Lower leg skin (tissue), 4 donors: ENCODE results near the gene CDH23. TPM values are rescaled to one million over a fixed set of nuclear protein-coding genes. Genes with fewer than 3 reads are reported as not detected.

Experiments used
- DNase-seq, 2 donors: peaks; one replicate each; pipeline ENCODE4 v3.0.0-alpha.2; 2019; ENCODE audit warnings: low spot score in 2 of 2
- H3K4me3 ChIP-seq: fragments of 200-600 bp; sonication (generic); 2 replicates; pipeline ENCODE4 v1.5.1; 2017; ENCODE audit warnings: mild to moderate bottlenecking, low read depth; ENCODE audit not compliant: poor library complexity, severe bottlenecking
- POLR2A ChIP-seq, 2 donors: fragments of 450-650 bp; IDR thresholded peaks; one replicate each; pipeline ENCODE4 v1.6.1; 2016 to 2017; ENCODE audit warnings: antibody characterized with exemption in 2 of 2, mild to moderate bottlenecking in 1 of 2, moderate library complexity in 1 of 2
- WGBS, 2 donors: methylation state at CpG; one replicate each; pipeline ENCODE4 v1.1.5; 2018; 5-methylcytosine and 5-hydroxymethylcytosine counted together
- intact Hi-C: fragments of 100-400 bp; cut with DNase I; formaldehyde crosslinking; loops from one replicate; pipeline ENCODE4 v1.15.0; 2023; ENCODE audit warnings: low total_unique reads
- total RNA-seq, 4 donors: library from RNA; depleted of rRNA; stranded (reverse); fragments of >200 nt; gene quantifications; one replicate each; pipeline ENCODE4 v1.1.0, GENCODE V29; 2016
- TF ChIP-seq, protein P1 (sequence below), 3 donors: fragments of 450-650 bp; IDR thresholded peaks; one replicate each; pipeline ENCODE4 v1.5.1; 2016; ENCODE audit warnings: antibody characterized with exemption in 3 of 3, mild to moderate bottlenecking in 3 of 3, moderate library complexity in 2 of 3

Gene CDH23
- total RNA-seq, 4 donors from 2014 or later: 1.7 to 9.2 (median 2.6) TPM

DNA sequence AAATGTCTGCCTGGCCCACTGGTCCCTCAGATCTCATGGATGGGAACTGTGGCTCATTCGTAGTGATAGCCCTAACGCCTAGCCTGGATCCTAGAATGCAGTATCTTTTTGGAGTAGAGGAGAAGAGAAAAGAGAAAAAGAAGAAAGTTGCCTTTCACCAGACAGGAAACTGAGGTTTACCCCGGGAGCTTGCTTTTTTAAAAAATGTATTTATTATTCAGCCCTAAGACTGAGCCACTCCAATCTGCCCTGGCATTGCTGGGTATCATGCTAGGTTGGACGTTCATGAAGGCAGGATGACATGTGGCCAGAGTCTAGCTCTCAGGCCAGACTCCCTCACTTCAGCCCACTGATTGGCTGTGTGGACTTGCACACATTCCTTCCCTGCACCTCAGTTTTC lies 344.3 kb downstream of the CDH23 start:
- intact Hi-C loops: no loop called here
- 65 to 67% methylated on average over 4 of the region's 4 CpGs for WGBS, 2 donors
- no peak for TF ChIP-seq POLR2A (IDR thresholded peaks at IDR 0.05)
- TF ChIP-seq, protein P1, sequence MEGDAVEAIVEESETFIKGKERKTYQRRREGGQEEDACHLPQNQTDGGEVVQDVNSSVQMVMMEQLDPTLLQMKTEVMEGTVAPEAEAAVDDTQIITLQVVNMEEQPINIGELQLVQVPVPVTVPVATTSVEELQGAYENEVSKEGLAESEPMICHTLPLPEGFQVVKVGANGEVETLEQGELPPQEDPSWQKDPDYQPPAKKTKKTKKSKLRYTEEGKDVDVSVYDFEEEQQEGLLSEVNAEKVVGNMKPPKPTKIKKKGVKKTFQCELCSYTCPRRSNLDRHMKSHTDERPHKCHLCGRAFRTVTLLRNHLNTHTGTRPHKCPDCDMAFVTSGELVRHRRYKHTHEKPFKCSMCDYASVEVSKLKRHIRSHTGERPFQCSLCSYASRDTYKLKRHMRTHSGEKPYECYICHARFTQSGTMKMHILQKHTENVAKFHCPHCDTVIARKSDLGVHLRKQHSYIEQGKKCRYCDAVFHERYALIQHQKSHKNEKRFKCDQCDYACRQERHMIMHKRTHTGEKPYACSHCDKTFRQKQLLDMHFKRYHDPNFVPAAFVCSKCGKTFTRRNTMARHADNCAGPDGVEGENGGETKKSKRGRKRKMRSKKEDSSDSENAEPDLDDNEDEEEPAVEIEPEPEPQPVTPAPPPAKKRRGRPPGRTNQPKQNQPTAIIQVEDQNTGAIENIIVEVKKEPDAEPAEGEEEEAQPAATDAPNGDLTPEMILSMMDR (IDR thresholded peaks at IDR 0.05): no peak
- no peak overlapping the region for H3K4me3 ChIP-seq
- no peak for DNase-seq

DNA sequence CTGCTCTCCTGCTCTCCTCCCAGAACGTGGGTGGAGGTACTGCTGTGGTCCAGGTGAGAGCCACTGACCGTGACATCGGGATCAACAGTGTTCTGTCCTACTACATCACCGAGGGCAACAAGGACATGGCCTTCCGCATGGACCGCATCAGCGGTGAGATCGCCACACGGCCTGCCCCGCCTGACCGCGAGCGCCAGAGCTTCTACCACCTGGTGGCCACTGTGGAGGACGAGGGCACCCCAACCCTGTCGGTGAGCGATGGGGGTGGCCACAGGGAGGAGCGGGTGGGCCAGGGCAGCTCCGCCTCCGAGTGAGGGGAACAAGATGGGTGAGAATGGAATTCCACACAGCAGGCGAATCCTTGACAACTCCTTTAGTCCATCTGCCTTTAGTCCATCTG lies 345.0 kb downstream of the CDH23 start:
- 97 to 98% methylated on average over 11 to 20 of the region's 20 CpGs for WGBS, 2 donors
- TF ChIP-seq, protein P1 (IDR thresholded peaks at IDR 0.05): no peak
- no peak for TF ChIP-seq POLR2A (IDR thresholded peaks at IDR 0.05)
- intact Hi-C loops: no loop called here

DNA sequence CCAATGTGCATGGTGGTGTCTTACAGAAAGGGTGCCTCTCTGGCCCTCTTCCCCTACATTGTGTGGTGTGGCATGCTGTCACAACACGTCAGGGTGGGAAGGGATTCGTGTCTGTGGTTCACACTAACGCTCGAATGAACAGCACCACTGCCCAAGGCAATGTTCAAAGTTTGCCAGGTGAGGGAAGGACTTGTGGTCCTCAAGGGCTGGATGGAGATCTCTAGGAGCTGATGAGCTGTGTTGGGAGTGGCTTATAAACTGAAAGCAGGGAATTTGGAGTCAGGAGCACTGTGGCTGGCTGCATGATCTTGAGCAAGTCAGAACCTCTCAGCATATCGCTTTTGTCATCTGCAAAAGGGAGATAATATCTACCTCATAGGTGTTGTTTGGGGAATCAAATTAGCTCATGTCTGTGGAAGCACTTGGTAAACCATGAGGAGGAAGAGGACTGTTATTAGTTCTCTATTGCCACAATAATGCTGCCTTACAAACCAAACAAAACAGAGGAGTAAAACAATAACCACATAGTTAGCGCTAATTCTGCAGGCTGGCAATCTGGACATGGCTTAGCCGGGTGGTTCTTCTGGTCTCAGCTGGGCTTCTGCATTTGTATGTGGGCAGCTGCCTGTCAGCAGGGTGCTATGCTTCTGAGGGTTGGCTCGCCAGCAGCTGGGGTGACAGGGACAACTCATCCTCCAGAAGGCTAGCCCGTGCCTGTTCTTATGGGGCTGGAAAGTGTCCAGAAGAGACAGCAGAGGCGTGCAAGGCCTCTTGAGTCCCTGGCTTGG lies 345.8 kb downstream of the CDH23 start:
- intact Hi-C loops: no loop called here
- WGBS, 2 donors: 60 to 64% methylated on average over 9 to 10 of the region's 10 CpGs
- H3K4me3 ChIP-seq: no peak overlapping the region
- DNase-seq: no peak
- TF ChIP-seq, protein P1 (IDR thresholded peaks at IDR 0.05): no peak
- no peak for TF ChIP-seq POLR2A (IDR thresholded peaks at IDR 0.05)

More for the DNA sequence above, 345.0 kb downstream of the CDH23 start:
- H3K4me3 ChIP-seq: no peak overlapping the region
- no peak for DNase-seq

DNA sequence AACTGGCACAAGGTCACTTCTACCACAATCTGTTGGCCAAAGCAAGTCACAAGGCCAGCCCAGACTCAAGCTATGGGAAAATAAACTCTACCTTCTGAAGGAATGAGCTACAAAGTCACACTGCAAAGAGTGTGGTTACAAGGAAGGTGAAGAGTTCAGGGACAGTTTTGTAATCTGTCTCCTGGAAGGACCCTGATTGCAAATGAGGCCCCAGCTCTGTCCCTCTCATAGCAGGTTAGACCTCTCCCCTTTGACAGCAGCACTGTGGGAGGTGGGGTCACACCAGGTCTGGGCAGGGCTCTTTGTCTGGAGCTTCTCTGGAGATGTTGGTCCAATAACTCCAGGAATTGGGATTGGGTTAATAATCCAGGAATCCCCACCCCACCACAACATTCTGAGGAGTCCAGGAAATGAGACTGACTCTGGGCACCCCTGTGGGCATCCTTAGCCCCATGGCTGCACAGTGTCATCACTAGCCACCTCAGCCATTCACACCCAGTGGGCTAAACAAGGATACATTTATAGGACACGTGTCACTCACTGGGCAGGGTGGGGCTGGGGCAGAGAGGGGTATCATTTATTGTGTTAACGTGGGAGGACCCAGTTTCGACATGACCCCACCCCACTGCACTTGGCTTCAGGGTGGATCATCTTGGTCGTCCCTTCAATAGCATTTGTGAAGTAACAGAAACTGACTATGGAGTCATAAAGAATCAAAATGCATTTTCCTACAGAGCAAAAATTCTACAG lies 346.5 kb downstream of the CDH23 start:
- no peak for DNase-seq
- intact Hi-C loops: no loop called here
- WGBS, 2 donors: 67 to 80% methylated on average over 4 of the region's 4 CpGs
- TF ChIP-seq POLR2A (IDR thresholded peaks at IDR 0.05): no peak
- H3K4me3 ChIP-seq: no peak overlapping the region

DNA sequence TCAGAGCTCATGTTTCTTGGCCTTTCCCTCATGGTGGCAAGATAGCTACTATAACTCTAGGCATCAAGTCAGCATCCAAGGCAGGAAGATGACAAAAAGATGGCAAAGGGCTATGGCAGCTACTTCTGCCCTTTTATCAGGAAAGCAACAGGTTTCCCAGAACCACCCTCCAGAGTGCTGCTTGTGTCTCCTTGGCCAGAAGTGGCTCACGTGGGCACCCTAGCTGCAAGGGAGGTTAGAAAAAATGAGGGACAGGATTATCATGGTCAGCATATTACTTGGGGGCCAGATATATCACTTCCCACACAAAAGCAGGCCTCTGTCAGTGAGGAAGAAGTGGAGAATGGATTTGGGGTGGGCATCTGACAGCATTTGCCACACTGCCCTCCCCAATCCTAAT lies 347.1 kb downstream of the CDH23 start:
- H3K4me3 ChIP-seq: no peak overlapping the region
- TF ChIP-seq POLR2A (IDR thresholded peaks at IDR 0.05): no peak
- TF ChIP-seq, protein P1 (IDR thresholded peaks at IDR 0.05): no peak
- intact Hi-C loops: no loop called here
- DNase-seq: no peak
- WGBS, 2 donors: 71 to 95% methylated on average over 1 of the region's 1 CpG

DNA sequence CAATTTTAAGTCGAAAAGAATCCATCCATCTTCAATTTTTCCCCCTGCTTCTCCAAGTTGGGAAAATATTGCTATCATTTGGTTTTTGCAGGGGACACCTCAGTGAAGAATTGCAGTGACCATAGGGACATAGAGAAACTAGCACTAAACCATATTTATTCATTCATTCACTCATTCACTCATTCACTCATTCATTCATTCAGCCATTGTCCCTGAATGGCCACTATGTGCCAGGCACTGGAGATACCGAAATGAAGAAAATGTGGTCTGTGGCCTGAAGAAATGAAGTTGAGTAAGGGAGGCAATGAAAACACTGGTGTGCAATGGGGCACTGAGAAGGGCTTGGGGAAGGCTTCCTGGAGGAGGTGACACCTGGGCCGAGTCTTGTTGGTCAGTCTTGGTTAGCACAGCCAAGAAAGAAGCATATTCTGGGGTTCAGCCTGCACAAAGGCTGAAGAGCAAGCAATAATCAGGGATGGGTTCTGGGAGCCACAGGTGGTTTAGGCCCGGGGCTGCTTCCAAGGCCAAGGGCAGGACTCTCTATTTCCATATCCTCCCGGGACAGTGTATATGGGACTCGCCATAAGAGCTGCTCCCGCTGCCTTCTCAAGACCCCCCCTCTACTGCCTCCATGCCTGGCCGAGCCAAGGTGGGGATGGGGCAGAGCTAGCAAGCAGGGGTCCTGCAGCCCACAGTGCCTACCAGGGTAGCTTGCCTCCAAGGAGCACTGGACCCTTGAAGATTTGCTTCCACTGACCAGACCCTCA lies 348.4 kb downstream of the CDH23 start:
- DNase-seq: no peak
- intact Hi-C loops: no loop called here
- TF ChIP-seq, protein P1 (IDR thresholded peaks at IDR 0.05): no peak
- no peak for TF ChIP-seq POLR2A (IDR thresholded peaks at IDR 0.05)
- no peak overlapping the region for H3K4me3 ChIP-seq
- WGBS, 2 donors: 83 to 84% methylated on average over 8 of the region's 8 CpGs
